Kidney (tissue), 14 donors: ENCODE results near the gene SMYD3. TPM values are rescaled to one million over a fixed set of nuclear protein-coding genes. Genes with fewer than 3 reads are reported as not detected.

Experiments
- DNase-seq, 5 donors: peaks; one replicate each; pipeline ENCODE4 v3.0.0-alpha.2; 2013 to 2020
- FAIRE-seq: peaks from 2 replicates; lab custom pipeline; 2012; peaks lifted over from hg19 to GRCh38; lab: Jason Lieb, UNC
- H3K27ac ChIP-seq, 2 donors: one replicate each; pipeline ENCODE4 v1.7.0; 2013; ENCODE audit warnings: low read depth in 2 of 2, low read length in 2 of 2, inconsistent platforms in 1 of 2
- H3K27me3 ChIP-seq: one replicate; pipeline ENCODE4 v1.7.1; 2013; ENCODE audit warnings: low read length, inconsistent platforms; ENCODE audit not compliant: control insufficient read depth, insufficient read depth
- H3K36me3 ChIP-seq, 3 donors: one replicate each; pipeline versions ENCODE4 v1.7.0 to v1.7.1; 2013; ENCODE audit warnings: low read length in 3 of 3, control low read depth in 1 of 3, inconsistent platforms in 1 of 3; ENCODE audit not compliant: insufficient read depth in 3 of 3, control insufficient read depth in 2 of 3
- H3K4me1 ChIP-seq, 3 donors: one replicate each; pipeline versions ENCODE4 v1.7.0 to v1.7.1; 2013; ENCODE audit warnings: low read length in 3 of 3, inconsistent platforms in 1 of 3, low read depth in 1 of 3; ENCODE audit not compliant: control insufficient read depth in 2 of 3, insufficient read depth in 2 of 3
- H3K4me3 ChIP-seq, 3 donors: one replicate each; pipeline versions ENCODE4 v1.7.0 to v1.8.1; 2013; ENCODE audit warnings: low read length in 3 of 3, control low read depth in 1 of 3, inconsistent platforms in 1 of 3
- H3K9ac ChIP-seq, 3 donors: one replicate each; pipeline versions ENCODE4 v1.7.0 to v1.7.1; 2013; ENCODE audit warnings: low read length in 3 of 3, control low read depth in 1 of 3, inconsistent platforms in 1 of 3
- H3K9me3 ChIP-seq, 3 donors: one replicate each; pipeline versions ENCODE4 v1.7.0 to v1.7.1; 2013; ENCODE audit warnings: low read length in 3 of 3, control low read depth in 1 of 3, inconsistent platforms in 1 of 3; ENCODE audit not compliant: control insufficient read depth in 2 of 3, insufficient read depth in 1 of 3
- CTCF ChIP-seq: IDR thresholded peaks from 3 replicates; pipeline ENCODE4 v1.5.1; 2012; ENCODE audit warnings: mild to moderate bottlenecking, moderate library complexity, borderline replicate concordance; ENCODE audit not compliant: insufficient read depth; ENCODE audit errors: extremely low read depth
- intact Hi-C: fragments of 100-400 bp; cut with DNase I; formaldehyde crosslinking; loops from one replicate; pipeline ENCODE4 v1.11.1; 2022
- polyA plus RNA-seq: library from polyadenylated mRNA; stranded (reverse); fragments of 350-450 nt; fragmentation: Illumina TruSeq; extraction: RNeasy Lipid Tissue Mini Kit (QIAGEN cat#74804); gene quantifications from one replicate; pipeline ENCODE4 v1.2.3, GENCODE V29; 2014; ENCODE audit warnings: low read depth, low replicate concordance; ENCODE audit not compliant: insufficient read depth
- total RNA-seq: library from RNA; stranded (reverse); fragmentation: NEBNext Ultra II Directional; extraction: Animal tissue kit (Norgen Biotek cat#: 25700); gene quantifications from one replicate; pipeline ENCODE4 v1.2.1, GENCODE V29; 2021
- donor health status: control.
- donor health status: control.
- donor health status: control.
- donor health status: control.
- donor health status: control.
- donor health status: DM: yes; HTN: yes; CAD: no.
- donor health status: Normal renal cell carcinoma (clear cell type).

The SMYD3 gene
- total and polyA plus RNA-seq, 2 donors from 2014 or later: 23.3 to 23.9 TPM

GRCh38 chr1:245810181-245810769, 696.8 kb downstream of the SMYD3 start:
- no peak for TF ChIP-seq CTCF
- DNase-seq (no peak), FAIRE-seq (no peak)
- Histone ChIP-seq H3K4me3 (no peak overlapping the region), H3K9ac (no peak overlapping the region), H3K27ac (no peak overlapping the region), H3K27me3 (no peaks in the 10 kb centered on the region), H3K36me3 (no peaks in the 10 kb centered on the region), H3K4me1 (peaks cover 0 to 2% (median 0%) of the 10 kb centered on the region in 3 donors), H3K9me3 (no peaks in the 10 kb centered on the region)
- intact Hi-C loops: no loop called here

GRCh38 chr1:245809361-245809760, 697.7 kb downstream of the SMYD3 start:
- FAIRE-seq (no peak), DNase-seq (no peak)
- H3K4me3 ChIP-seq: no peak overlapping the region

GRCh38 chr1:245807954-245808719, 698.9 kb downstream of the SMYD3 start:
- H3K4me1 ChIP-seq: peaks cover 0 to 2% (median 0%) of the 10 kb centered on the region in 3 donors
- H3K27me3 ChIP-seq: no peaks in the 10 kb centered on the region
- FAIRE-seq: no peak
- H3K9ac ChIP-seq: no peak overlapping the region
- no peaks in the 10 kb centered on the region for H3K36me3 ChIP-seq
- DNase-seq: peak in 2 of 5 donors; percentile 49 to 51
- H3K4me3 ChIP-seq: peak overlapping the region in 2 of 3 donors; percentile 11 to 14
- no peak for TF ChIP-seq CTCF
- H3K9me3 ChIP-seq: no peaks in the 10 kb centered on the region
- intact Hi-C loops: no loop called here
- no peak overlapping the region for H3K27ac ChIP-seq

More at GRCh38 chr1:245809361-245809760, 697.7 kb downstream of the SMYD3 start:
- H3K36me3 ChIP-seq: no peaks in the 10 kb centered on the region
- H3K9ac ChIP-seq: no peak overlapping the region
- H3K27me3 ChIP-seq: no peaks in the 10 kb centered on the region
- TF ChIP-seq CTCF: no peak
- no peaks in the 10 kb centered on the region for H3K9me3 ChIP-seq
- H3K4me1 ChIP-seq: peaks cover 0 to 2% (median 0%) of the 10 kb centered on the region in 3 donors
- H3K27ac ChIP-seq: no peak overlapping the region
- intact Hi-C loops: no loop called here
